GM19043 (cell line): ENCODE data around the gene POLR1B.
A peak's percentile ranks its signal among the peaks of the same experiment; 100 is the strongest.

Experiments
- ATAC-seq: cut with Tn5 transposase; IDR thresholded peaks from one replicate; pipeline ENCODE4 v1.9.1; 2021; ENCODE audit warnings: low read depth; ENCODE audit not compliant: unreplicated experiment

POLR1B gene

DNA sequence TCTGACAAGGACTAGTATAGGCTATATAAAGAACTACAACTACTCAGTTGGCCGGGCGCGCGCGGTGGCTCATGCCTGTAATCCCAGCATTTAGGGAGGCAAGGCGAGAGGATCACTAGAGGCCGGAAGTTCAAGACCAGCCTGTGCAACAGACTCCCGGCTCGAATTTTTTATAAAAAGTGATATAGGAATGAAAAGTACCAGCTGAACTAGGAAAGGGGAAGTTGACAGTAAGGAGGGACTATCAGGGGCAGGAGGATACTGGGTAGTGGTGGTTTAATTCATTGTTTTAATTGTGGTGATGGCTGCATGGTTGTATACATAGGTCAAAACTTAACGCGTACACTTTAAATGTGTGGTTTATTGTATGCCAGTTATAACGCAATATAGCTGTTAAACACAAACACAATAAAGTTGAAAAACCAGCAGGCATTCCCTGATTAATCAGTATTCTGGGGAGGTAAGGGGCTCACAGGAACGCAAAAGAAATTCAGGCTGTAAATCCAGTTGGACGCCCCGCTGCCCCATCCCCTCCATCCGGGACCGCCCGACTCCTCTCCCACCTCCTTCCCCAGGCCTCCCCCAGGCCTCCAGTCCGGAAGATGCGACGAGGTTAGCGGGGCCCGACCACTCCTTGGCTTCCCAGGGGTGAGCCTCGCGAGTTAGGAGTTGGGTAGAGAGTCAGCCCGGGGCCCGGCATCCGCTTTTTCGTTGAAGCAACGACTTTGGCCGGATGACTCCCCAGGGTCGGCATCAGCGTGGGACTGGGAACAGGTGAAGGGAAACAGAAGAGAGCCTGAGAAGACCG is 746 bp upstream of the POLR1B start:
- ATAC-seq, result peak; percentile 51

DNA sequence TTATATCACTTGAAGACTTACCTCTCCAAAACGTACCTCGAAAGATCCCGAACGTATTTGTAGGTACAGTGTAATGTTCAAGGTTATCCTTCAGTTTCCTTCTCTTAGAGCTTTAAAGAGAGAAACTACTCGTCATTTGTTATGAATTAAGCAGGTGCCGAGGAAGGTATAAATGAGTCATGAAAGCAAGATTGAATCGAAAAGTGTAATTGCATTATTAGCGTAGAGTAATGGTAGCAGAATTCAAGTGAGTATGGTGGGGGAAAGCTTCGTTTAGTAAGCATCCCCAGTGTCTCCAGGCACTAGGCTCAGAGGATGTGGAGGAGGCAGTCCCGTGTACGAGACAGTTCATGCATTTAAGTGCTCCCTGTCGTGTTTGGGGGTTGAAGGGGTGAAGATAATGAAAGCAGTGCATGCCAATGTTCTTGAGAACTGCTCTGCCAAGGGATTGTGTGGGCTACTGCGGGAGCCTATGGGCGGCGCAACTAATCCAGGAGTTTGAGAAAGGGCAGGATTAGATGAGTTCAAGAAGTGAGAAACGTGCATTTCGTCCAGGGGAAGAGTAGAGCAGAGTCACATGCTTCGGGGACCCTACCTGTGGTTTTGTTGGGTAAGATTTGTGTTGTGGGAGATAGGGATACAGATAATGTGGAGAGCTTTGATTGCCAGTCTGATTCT is 858 bp downstream of the POLR1B start:
- ATAC-seq, result no peak

DNA sequence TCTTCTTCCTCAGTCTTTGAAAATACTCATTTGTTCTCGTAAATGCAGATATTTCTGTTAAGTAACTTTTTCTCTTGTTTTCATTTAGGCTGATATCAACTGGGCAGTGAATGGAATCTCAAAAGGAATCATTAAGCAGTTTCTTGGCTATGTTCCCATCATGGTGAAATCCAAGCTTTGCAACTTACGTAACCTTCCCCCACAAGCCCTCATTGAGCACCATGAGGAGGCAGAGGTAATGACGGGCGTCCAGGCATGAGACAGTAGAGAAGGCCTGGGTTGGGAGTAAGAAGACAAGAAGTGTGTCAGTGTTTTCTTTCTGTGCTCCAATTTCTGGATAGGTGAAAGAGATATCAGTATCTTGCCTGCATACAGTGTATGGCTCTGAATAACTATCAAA is 5.1 kb downstream of the POLR1B start:
- ATAC-seq, result no peak

DNA sequence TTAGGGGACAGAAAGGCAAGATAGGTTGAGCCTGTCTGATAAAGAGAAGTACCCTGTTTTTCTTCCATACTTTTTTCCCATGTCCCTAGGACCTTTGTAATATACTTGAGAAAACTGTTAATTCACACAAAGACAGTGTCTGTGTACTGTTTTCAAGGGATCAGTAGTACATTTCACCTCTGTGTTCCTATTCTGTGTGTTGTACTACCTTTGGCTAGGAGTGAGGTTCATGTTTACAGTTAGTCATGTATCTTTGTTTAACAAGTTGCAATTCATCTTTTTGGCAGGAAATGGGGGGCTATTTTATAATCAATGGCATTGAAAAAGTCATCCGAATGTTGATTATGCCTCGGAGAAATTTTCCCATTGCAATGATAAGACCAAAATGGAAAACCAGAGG is 6.7 kb downstream of the POLR1B start:
- ATAC-seq, result no peak

DNA sequence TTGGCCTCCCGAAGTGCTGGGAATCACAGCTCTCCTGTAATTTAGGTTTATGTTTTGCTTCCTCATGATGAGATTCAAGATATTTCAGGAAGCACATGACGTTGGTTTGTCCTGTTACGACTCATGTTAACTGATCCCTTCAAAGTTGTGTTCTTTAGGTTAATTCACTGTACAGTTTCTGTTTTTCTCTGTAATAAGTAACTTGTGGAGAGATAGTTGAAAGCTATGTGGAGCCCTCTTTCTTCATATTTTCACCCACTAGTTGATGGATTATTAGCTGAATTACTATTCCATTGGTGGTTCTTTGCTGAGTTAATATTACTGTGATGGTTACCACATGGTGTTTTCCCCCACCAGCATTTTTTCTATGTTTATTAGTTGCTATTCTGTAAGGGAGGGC is 23.8 kb downstream of the POLR1B start:
- ATAC-seq, result peak; percentile 78

DNA sequence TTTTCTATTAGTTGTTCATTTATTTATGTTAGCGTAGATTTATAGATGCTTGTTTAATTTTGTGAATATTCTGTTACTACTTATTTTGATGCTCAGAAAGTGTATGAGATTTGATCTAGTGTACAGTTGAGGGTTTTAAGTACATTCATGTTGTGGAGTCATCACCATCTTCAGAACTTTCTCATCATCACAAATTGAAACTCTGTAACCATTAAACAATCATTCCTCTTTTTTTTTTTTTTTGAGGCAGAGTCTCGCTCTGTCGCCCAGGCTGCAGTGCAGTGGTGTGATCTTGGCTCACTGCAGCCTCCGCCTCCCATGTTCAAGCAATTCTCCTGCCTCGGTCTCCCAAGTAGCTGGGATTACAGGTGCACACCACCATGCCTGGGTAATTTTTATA is 24.2 kb downstream of the POLR1B start:
- peak; percentile 36 for ATAC-seq

DNA sequence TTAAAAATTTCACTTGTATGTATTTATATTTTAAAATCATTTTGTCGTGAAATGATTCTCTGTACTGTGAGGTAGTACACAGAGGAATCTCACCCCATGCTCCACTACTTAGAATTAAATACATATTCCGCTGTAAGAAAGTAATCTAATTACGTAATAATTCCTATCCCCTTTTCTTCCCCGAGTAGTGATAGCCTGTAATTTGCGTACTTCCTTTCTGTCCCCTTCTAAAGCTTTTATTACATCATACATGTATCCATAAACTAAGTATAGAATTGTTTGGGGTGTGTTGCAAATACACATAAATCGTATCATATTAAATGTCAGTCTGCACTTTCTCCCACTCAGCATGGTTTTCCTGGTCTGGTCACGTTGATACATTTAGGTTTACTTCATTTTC is 29.7 kb downstream of the POLR1B start:
- no peak for ATAC-seq

DNA sequence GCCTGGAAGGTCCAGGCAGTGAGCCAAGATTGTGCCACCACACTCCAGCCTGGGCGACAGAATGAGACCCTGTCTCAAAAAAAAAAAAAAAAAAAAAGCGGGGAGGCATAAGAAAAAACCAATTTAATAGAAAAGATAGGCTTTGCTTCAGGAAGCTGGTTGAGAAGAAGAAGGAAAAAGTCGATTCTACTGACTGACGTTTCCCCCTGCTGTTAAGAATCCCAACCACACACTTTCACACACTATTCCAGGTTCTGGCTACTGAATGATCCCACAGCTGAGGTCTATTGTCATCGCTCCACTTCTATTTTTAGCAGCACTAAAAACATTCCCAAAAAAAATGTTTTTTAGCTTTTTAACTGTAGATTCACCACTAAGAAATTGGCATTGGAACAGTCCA is 35.5 kb downstream of the POLR1B start:
- no peak for ATAC-seq

DNA sequence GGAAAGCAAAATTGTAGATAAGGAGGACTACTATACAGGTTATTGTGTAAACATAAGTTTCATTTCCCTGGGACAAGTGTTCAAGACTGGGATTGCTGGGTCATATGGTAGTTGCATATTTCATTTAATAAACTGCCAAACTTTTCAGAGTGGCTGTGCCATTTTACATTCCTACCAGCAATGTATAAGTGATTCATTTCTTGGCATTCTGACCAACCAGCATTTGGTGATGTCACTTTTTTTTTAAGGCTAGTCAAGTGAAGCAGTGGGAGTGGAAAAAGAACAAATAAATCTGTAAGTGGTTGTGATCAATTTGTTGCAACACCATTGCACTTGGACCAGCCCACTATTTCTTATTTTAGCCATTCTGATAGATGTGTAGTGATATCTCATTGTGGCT is 37.0 kb downstream of the POLR1B start:
- no peak for ATAC-seq

DNA sequence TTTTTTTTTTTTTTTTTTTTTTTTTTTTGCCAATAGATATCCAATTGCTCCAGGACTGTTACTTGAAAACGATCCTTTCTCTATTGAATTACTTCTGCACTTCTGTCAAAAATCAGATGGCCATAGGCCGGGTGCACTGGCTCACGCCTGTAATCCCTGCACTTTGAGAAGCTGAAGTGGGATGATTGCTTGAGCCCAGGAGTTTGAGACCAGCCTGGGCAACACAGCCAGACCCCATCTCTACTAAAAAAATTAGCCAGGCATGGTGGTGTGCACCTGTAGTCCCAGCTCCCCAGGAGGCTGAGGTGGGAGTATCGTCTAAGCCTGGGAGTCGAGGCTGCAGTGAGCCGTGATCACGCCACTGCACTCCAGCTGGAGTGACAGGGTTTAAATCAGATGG is 37.8 kb downstream of the POLR1B start:
- ATAC-seq, result no peak

DNA sequence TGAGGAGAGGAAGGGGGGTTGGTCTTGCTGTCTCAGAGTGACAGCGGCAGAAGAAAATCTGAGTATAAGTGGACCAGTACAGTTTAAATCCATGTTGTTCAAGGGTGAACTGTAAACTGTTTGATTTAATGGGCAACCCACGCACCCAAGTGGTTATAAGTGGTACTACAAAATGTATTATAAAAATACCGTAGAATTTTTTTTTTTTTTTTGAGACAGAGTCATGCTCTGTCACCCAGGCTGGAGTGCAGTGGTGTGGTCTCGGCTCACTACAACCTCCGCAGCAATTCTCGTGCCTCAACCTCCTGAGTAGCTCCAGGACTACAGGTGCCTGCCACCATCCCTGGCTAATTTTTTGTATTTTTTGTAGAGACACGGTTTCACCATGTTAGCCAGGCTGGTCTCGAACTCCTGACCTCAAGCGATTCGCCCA is 40.1 kb downstream of the POLR1B start:
- no peak for ATAC-seq

DNA sequence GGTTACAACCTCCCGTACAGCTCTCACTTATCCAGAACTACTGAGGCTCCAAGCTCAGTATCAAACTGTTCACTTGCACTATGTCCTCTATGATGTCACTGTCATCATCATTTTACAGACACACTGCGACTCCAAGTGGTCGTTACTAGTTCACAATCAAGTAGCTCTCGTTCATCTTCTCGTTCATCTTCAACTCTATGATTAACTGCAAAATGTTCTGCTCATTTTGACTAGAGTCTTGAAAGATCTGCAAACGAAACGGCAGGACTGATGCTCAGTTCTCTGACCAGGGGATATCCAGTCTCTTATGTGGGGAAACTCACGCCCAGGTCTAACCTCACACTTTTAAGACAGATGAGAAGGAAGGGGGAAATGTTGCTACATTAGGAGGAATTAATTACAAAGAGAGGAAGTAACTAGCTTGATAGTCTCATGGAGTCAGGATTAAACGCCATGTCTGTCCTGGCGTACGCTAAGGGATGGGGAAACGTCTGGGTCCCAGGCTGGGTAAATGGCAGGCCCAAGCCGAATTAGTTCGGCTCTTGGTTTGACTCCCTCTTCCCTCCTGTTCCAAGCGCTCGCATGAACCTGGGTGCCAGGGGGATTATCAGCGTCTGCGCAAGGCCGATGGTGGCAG is 41.4 kb downstream of the POLR1B start:
- no peak for ATAC-seq

DNA sequence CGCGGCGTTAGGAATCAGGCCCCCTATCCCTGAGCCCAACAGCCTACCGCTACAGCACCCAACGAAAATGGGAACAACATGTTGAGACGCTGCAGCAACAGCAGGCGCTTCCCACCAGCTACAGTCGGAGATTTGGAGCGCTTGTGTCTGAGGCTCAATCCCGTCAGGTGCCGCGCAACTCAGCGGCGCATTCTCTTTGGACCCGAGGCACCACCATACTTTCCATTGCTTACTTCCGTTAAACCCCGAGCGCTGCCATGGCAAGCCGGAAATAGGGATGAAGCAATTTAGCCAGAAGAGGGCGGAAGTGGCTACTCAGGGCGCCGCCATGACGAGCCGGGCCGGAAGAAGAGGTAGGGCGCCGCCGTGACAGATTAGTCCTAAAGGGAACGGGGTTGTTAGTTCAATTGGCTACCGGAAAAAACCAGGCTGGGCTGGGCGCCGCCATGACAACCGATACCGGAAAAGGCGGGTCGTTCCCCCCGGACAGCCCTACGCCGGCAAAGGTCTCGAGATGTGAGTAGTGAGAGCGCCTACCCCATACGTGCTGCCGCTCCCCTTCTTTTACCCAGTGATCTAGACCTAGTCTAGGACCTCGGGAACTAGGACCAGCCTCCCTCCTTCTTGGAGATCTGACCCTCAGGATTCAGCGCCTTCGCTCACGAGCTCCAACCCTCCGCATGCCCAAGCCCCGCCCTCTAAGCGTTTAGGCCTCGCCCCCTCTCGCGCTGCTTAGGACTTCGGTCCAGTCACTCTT is 42.0 kb downstream of the POLR1B start, which contains the start of gene CHCHD5:
Gene CHCHD5 (plus strand): TSS at position 476 of the 757 bp plus-strand sequence. CDS start 39 bp downstream, at position 515.
- peak; percentile 82 for ATAC-seq

DNA sequence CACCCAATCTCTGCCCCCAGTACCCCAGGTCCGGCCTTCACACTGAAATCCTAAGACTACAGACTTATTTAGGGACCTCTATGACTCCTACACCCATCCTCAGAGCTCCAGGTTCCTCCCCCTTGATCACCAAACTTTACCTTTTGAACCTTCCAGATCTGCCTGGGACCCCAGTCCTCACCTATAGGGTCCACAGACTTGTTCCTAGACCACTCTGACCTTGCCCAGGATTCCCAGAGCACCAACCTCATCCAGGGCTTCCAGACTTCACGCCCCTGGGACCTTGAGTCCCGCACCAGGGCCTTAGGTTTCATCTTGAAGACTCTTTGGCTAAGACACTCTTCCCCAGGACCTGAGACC is 42.6 kb downstream of the POLR1B start:
- no peak for ATAC-seq

DNA sequence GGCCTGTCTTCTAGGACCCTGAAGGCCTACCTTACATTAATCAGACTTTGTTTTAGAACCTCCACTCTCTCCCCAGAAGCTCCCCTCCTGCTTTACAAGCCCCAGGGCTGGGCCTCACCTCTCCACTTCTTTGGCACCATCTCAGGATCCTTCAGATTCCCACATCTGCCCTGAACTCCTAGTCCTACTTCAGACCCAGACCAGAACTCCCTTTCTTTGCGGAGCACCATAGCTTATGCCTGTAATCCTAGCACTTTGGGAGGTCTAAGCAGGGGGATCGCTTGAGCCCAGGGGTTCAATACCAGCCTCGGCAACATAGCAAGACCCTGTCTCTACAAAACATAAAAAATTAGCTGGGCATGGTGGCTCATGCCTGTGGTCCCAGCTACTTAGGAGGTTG is 43.1 kb downstream of the POLR1B start:
- ATAC-seq, result no peak

DNA sequence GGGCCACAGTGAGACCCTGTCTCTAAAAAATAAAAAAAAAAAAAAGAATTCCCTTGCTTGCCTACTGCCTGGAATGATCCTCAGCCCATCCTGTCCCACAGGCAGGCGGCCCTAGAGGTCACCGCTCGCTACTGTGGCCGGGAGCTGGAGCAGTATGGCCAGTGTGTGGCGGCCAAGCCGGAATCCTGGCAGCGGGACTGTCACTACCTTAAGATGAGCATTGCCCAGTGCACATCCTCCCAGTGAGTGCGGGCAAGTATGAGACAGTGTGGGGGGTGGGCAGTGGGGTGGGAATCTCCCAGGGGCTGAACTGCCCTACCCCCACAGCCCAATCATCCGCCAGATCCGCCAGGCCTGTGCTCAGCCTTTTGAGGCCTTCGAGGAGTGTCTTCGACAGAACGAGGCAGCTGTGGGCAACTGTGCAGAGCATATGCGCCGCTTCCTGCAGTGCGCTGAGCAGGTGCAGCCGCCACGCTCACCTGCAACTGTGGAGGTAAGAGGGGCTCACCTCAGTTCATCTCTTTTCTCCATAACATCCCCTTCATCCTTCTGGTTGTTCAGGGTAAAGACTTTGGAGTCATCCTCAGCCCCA is 43.7 kb downstream of the POLR1B start:
- no peak for ATAC-seq

DNA sequence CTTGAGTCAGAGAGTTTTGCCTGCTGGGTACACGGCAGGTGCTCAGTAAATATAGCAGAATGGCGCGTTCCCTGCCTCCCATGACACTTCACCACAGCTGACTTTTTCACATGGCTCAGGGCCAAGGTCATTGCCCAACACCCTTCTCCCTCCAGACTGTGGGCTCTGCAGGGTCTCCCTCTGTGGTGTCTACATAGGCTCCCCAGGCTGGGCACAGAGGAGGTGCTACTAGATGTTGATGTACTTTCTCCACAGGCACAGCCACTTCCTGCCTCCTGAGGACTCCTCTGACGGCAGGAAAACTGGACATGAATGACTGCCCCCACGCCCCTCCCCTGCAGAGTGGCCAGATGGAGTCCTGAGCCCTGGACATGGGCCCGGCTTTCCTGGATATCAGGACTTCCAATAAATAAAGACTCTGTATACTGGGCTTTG is 46.4 kb downstream of the POLR1B start:
- no peak for ATAC-seq

DNA sequence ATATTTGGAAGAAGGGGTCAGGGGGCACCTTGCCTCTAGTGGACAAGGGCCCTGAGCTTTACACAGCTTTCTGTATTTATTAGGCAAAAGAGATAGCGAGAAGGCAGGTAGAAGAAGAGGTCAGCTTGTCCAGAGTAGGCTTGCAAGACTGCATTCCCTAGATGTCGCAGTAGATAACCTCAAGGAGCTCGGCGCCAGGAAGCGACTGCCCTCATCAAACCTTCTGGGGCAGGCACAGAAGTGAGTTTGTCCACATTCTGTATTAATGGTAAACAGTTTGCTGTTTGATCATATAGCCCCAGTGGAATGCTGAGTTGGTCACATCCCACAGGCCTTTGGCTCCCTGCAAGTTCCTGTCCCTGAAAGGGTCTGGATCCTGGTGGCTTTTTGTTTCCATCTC is 49.1 kb downstream of the POLR1B start:
- ATAC-seq, result no peak

DNA sequence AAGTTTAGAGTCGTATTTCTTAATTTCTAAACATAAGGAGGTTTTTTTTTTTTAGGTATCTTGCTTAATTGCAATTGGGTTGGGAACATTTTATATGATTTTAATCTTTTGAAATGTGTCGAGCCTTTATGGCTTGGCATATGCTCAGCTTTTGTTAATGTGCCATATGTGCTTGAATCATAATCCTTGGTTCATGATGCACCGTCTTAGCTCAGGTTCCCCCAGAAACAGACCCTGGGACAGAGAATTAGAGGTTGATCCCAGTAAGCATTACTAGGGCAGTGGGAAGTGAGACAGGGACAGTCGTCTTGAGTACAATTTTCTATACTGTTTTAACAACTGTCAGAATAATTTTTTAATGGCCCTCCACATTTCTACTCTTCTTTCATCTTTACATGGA is 51.5 kb downstream of the POLR1B start:
- no peak for ATAC-seq

DNA sequence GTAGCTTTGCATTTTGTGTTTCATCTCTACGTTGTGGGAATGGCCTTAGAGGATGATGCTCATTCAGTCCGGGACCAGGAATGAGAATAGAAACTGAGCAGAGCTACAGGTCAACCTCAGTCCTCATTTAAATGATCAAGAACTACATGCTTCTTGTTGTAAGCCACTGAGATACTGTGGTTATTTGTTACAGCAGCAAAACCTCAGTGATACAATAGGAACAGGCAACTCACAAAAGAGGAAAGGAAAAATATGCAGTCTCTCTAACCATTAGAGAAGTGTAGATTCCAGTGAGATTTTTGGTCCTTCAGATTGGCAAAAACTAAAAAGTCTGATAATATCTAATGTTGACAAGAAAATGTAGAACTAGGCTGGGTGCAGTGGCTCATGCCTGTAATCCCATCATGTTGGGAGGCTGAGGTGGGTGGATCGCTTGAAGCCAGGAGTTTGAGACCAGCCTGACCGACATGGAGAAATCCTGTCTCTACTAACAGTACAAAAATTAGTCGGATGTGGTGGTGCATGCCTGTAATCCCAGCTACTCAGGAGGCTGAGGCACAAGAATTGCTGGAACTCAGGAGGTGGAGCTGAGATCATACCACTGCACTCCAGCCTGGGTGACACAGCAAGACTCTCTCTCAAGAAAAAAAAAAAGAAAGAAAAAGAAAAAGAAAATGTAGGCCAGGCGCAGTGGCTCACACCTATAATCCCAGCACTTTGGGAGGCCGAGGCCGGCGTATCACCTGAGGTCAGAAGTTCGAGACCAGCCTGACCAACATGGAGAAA is 55.5 kb downstream of the POLR1B start:
- no peak for ATAC-seq
